PFSK-1 (cell line): ENCODE measurements around the gene SAP130.

ENCODE experiments used
- FOXP2 ChIP-seq: optimal IDR thresholded peaks from 2 replicates; pipeline ENCODE3; 2011; ENCODE audit warnings: borderline replicate concordance, control low read depth, inconsistent platforms; ENCODE audit not compliant: insufficient read depth; ENCODE audit errors: extremely low read length, extremely low read depth
- POLR2AphosphoS5 ChIP-seq: IDR thresholded peaks from 2 replicates; pipeline ENCODE4 v1.6.1; 2012; ENCODE audit warnings: low read depth, mild to moderate bottlenecking, control low read depth, low read length, moderate library complexity
- SIN3A ChIP-seq: IDR thresholded peaks from 2 replicates; pipeline ENCODE4 v1.6.1; 2012; ENCODE audit warnings: mild to moderate bottlenecking, low read length, moderate library complexity, borderline replicate concordance; ENCODE audit not compliant: insufficient read depth
- TAF1 ChIP-seq: IDR thresholded peaks from 2 replicates; pipeline ENCODE4 v1.6.1; 2012; ENCODE audit warnings: low read length, control low read depth, borderline replicate concordance; ENCODE audit not compliant: insufficient read depth
- TF ChIP-seq, protein P1 (sequence below), 2 experiments: IDR thresholded peaks; 2 replicates each; pipeline versions ENCODE4 v1.6.1 to v1.8.0; 2011 to 2012; ENCODE audit warnings: low read depth in 2 of 2, low read length in 2 of 2, control low read depth in 1 of 2, inconsistent platforms in 1 of 2, mild to moderate bottlenecking in 1 of 2, moderate library complexity in 1 of 2; ENCODE audit not compliant: insufficient read depth in 1 of 2

SAP130 gene

DNA sequence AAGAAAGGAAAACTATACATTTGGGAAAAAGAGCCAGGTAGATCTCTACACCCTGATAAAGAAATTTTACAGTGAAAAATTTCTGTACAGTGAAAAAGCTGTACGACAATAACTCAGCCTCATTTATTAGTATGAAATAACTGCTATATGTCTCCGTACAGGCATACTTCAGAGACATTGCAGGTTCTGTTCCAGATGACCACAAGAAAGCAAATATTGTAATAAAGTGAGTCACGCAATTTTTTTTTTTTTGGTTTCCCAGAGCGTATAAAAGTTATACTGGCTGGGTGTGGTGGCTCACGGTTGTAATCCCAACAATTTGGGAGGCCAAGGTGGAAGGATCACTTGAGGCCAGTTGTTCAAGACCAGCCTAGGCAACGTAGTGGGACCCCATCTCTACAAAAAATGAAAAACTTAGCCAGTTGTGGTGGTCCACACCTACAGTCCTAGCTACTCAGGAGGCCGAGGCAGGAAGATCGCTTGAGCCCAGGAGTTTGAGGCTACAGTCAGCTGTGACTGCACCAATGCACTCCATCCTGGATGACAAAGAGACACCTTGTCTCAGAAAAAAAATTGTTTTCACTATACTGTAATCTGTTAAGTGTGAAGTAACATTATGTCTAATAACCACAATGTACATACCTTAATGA is 113.9 kb downstream of the SAP130 start:
- no peak for TF ChIP-seq TAF1
- no peak for TF ChIP-seq POLR2AphosphoS5
- no peak for TF ChIP-seq SIN3A
- TF ChIP-seq, protein P1, sequence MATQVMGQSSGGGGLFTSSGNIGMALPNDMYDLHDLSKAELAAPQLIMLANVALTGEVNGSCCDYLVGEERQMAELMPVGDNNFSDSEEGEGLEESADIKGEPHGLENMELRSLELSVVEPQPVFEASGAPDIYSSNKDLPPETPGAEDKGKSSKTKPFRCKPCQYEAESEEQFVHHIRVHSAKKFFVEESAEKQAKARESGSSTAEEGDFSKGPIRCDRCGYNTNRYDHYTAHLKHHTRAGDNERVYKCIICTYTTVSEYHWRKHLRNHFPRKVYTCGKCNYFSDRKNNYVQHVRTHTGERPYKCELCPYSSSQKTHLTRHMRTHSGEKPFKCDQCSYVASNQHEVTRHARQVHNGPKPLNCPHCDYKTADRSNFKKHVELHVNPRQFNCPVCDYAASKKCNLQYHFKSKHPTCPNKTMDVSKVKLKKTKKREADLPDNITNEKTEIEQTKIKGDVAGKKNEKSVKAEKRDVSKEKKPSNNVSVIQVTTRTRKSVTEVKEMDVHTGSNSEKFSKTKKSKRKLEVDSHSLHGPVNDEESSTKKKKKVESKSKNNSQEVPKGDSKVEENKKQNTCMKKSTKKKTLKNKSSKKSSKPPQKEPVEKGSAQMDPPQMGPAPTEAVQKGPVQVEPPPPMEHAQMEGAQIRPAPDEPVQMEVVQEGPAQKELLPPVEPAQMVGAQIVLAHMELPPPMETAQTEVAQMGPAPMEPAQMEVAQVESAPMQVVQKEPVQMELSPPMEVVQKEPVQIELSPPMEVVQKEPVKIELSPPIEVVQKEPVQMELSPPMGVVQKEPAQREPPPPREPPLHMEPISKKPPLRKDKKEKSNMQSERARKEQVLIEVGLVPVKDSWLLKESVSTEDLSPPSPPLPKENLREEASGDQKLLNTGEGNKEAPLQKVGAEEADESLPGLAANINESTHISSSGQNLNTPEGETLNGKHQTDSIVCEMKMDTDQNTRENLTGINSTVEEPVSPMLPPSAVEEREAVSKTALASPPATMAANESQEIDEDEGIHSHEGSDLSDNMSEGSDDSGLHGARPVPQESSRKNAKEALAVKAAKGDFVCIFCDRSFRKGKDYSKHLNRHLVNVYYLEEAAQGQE (IDR thresholded peaks at IDR 0.05; ENCODE audit: insufficient read depth in 1 of 2, low read depth in 2 of 2, low read length in 2 of 2): no peak
- no peak for TF ChIP-seq FOXP2

DNA sequence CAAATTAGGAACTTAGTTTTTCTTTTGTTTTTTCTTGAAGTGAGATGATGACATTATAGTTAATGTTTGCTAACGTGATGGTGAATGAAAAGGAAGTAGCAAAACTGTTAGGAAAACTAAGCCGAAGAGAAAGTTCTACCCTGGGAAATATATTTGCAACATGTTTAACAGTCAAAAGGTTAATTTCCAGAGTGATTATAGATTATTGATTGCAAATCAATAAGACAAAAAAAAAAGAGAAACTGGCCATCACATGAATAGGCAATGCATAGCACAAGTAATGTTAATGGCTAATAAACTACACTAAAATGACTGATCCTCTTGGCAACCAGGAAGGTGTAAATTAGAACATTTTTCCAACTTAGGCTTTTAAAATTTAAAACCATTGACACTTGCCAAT is 116.1 kb downstream of the SAP130 start:
- TF ChIP-seq SIN3A (no peak), FOXP2 (no peak), TAF1 (no peak), POLR2AphosphoS5 (no peak)
- TF ChIP-seq, protein P1 (IDR thresholded peaks at IDR 0.05; ENCODE audit: insufficient read depth in 1 of 2, low read depth in 2 of 2, low read length in 2 of 2): no peak

DNA sequence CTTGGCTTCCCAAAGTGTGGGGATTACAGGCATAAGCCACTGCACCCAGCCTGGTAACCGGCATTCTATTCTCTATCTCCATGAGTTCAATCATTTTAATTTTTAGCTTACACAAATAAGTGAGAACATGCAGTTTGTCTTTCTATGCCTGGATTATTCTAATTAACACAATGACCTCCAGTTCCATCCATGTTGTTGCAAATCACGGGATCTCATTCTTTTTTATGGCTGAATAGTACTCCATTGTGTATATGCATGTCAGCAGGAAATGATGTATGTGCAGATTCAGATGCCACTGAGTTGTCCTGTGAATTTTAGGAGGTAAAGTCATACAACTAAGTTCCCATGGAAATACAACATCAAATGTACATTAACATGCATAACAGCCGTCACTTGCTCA is 117.4 kb downstream of the SAP130 start:
- TF ChIP-seq POLR2AphosphoS5: no peak

DNA sequence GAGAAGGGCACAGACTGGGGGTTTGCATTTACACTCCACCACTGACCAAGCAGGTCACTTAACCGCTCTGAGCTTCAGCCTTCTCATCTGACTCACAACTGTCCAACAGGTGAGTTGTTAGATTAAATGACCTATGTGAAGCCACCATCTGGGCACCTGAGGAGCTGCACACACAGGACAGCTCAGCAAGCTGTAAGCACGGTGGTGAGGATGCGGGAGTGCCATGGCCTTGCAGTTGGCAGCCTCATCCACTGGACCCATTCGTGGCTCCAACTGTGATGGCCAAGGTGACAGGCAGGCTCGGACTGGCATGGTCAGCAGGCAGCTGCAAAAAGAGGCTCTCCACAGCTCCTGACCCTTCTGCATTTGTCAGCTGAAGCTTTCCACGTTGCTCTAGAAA is 118.8 kb downstream of the SAP130 start:
- TF ChIP-seq FOXP2 (no peak), SIN3A (no peak), TAF1 (no peak), POLR2AphosphoS5 (no peak)
- TF ChIP-seq, protein P1 (IDR thresholded peaks at IDR 0.05; ENCODE audit: insufficient read depth in 1 of 2, low read depth in 2 of 2, low read length in 2 of 2): no peak

DNA sequence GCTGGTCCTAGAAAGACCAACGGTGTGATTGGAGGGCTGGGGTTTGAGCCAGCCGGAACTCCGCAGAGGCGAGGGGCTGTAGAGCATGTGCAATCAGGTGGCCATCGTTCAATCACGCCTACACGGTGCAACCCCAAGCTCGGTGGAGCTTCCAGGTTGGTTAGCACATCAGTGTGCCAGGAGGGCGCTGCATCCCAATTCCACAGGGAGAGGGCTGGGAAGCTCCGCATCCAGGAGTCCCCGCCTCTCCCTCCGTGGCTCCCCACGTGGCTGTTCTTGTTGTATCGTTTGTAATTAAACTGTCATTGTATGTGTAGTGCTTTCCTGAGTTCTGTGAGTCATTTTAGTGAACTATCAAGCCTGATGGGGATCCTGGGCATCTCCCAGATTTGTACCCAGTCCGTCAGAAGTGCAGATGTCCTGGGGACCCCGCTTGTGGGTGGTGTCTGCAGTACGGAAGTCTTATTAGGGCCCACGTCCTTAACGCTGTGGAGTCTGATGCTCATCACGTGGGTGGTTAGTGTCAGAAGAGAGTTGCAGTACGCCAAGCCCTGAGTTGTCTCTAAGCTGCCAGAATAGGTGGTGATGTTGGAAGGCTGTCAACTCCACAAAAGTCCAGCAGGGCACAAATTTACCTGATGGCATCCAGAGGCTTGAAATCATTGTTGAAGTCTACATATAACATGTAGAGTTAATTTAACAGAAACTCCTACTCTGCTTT is 121.5 kb downstream of the SAP130 start:
- TF ChIP-seq, protein P1 (IDR thresholded peaks at IDR 0.05; ENCODE audit: insufficient read depth in 1 of 2, low read depth in 2 of 2, low read length in 2 of 2): no peak
- TF ChIP-seq FOXP2 (no peak), POLR2AphosphoS5 (no peak), SIN3A (no peak), TAF1 (no peak)
